ENCODE results near the gene TBC1D24. TPM values are rescaled to one million over a fixed set of nuclear protein-coding genes. Genes with fewer than 3 reads are reported as not detected.

Gene TBC1D24
- total RNA-seq, 2 experiments from 2014 or later = 16.6 to 16.7 TPM

GRCh38 chr16:2472488-2472864 is 2.5 kb upstream of the TBC1D24 start:
- H3K4me3 Mint-ChIP-seq = no peak overlapping the region
- peaks cover 27% of the 10 kb centered on the region for H3K4me1 Mint-ChIP-seq (ENCODE audit: low read depth)
- no peak overlapping the region for H3K27ac Mint-ChIP-seq
- peaks cover 28% of the 10 kb centered on the region for H3K27me3 Mint-ChIP-seq
- no peak for TF ChIP-seq CTCF (IDR thresholded peaks at IDR 0.05)
- POLR2A ChIA-PET = interaction anchor here (1.5 to 2.2 kb wide), 2 partner anchors 12 to 317 kb away, joined by 3 to 17 read pairs; partner anchors contain the start of genes TEDC2 and TRAF7
- no peaks in the 10 kb centered on the region for H3K9me3 Mint-ChIP-seq
- intact Hi-C loops (cut with micrococcal nuclease) = no loop called here
- ATAC-seq (no peak), DNase-seq (no peak)
- H3K36me3 Mint-ChIP-seq (ENCODE audit: low read depth) = no peaks in the 10 kb centered on the region
- CTCF ChIA-PET = no interaction called here

DNA sequence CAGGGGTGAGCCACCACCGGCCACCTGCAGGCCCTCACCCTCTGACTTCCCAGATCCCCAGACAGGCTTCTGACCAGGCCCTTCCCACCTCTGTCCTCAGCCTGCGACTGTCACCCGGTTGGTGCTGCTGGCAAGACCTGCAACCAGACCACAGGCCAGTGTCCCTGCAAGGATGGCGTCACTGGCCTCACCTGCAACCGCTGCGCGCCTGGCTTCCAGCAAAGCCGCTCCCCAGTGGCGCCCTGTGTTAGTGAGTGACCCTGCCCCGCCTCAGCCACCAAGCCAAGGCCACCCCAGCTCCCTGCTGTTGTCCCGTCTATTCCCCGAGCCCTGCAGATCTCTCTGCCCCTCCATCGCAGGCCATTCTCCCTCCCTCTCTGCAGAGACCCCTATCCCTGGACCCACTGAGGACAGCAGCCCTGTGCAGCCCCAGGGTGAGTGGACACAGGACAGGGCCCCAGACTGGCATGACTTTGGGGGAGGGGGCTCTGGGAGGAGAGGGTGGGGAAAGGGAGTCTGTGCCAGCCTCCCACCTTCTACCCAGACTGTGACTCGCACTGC is 2.0 kb upstream of the TBC1D24 start:
- intact Hi-C loops (cut with micrococcal nuclease) = no loop called here
- DNase-seq (no peak), ATAC-seq (no peak)
- H3K4me1 Mint-ChIP-seq (ENCODE audit: low read depth) = peaks cover 31% of the 10 kb centered on the region
- no peak for TF ChIP-seq CTCF (IDR thresholded peaks at IDR 0.05)
- ChIA-PET POLR2A (interaction anchor here (1.5 to 2.2 kb wide), 2 partner anchors 12 to 318 kb away, joined by 3 to 17 read pairs; partner anchors contain the start of genes TEDC2 and TRAF7), CTCF (no interaction called here)
- H3K9me3 Mint-ChIP-seq = no peaks in the 10 kb centered on the region
- H3K27ac Mint-ChIP-seq = peak overlapping the region; percentile 38
- peak overlapping the region; percentile 72 for H3K4me3 Mint-ChIP-seq
- no peaks in the 10 kb centered on the region for H3K36me3 Mint-ChIP-seq (ENCODE audit: low read depth)
- peaks cover 28% of the 10 kb centered on the region for H3K27me3 Mint-ChIP-seq

- Mint-ChIP-seq H3K27me3 (peaks cover 25% of the 10 kb centered on the region), H3K9me3 (no peaks in the 10 kb centered on the region), H3K4me3 (peak overlapping the region; percentile 72), H3K27ac (peak overlapping the region; percentile 38), H3K36me3 (ENCODE audit: low read depth) (no peaks in the 10 kb centered on the region), H3K4me1 (ENCODE audit: low read depth) (peaks cover 28% of the 10 kb centered on the region)
- ChIA-PET POLR2A (interaction anchor here (0.9 to 2.2 kb wide), 3 partner anchors 11 to 205 kb away, joined by 3 to 17 read pairs (median 3); partner anchors contain the start of gene TEDC2), CTCF (interaction anchor here (1.7 kb wide), 1 partner anchor 14 kb away, joined by 5 read pairs; no protein-coding TSS in a partner anchor)
- DNase-seq = no peak
- no peak for ATAC-seq
- no peak for TF ChIP-seq CTCF (IDR thresholded peaks at IDR 0.05)
- intact Hi-C loops (cut with micrococcal nuclease) = no loop called here
Measured at GRCh38 chr16:2473446-2473926, 1.4 kb upstream of the TBC1D24 start.

DNA sequence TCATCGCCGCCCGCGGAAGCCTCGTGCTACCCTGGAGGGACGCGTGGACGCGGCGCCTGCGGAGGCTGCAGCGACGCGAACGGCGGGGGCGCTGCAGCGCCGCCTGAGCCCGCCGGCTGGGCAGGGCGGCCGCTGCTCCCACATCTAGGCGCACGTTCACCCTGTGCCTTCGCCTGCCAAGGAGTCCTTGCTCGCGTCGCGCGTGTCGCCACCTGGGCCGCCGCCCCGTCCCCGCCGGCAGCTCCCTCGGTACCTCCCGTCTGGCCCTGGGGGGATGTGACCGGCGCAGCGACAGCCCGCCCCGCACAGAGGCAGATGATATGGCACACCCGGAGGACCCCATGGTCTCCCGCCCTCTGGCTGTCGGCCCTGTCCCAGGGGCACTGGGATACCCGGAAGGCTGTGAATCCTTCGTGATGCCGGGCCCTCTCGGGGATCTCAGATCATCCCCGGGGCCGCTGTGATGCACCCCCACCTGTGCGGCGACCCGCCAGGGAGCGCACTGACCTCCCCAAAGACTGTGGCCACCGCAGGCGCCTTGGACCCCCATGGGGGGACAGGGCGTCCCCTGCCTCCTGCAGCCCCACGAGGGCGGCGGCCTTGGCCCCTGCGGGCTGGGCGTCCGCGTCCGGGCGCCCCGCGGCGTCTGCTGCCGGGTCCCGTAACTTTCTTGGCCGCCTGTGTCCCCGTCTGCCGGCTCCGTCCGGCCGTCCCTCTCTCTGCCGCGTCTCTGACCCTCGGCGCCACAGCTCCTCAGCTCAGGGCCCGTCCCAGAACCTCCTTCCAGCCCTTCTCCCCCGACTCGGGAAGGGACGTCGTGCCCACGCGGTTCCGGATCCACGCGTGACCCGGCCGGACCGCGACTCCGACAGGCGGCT is 689 bp upstream of the TBC1D24 start:
- Mint-ChIP-seq H3K4me3 (peak overlapping the region; percentile 76), H3K9me3 (no peaks in the 10 kb centered on the region), H3K27me3 (peaks cover 22% of the 10 kb centered on the region), H3K27ac (peak overlapping the region; percentile 72), H3K36me3 (ENCODE audit: low read depth) (no peaks in the 10 kb centered on the region), H3K4me1 (ENCODE audit: low read depth) (peaks cover 25% of the 10 kb centered on the region)
- ATAC-seq (peak; percentile 44), DNase-seq (peak; percentile 62)
- POLR2A ChIA-PET = interaction anchor here (0.9 to 2.2 kb wide), 5 partner anchors 10 to 319 kb away, joined by 3 to 17 read pairs (median 3); partner anchors contain the start of gene TEDC2
- CTCF ChIA-PET = interaction anchor here (1.0 to 1.7 kb wide), 2 partner anchors 14 kb away, joined by 3 to 5 read pairs; partner anchors contain the start of gene TEDC2
- intact Hi-C loops (cut with micrococcal nuclease) = no loop called here
- TF ChIP-seq CTCF (IDR thresholded peaks at IDR 0.05) = peak; percentile 34
